ENCODE measurements around the gene JAZF1. TPM values are rescaled to one million over a fixed set of nuclear protein-coding genes. Genes with fewer than 3 reads are reported as not detected.

Gene JAZF1
- total RNA-seq, 1 donor from 2014 or later, result 0.96 TPM

DNA sequence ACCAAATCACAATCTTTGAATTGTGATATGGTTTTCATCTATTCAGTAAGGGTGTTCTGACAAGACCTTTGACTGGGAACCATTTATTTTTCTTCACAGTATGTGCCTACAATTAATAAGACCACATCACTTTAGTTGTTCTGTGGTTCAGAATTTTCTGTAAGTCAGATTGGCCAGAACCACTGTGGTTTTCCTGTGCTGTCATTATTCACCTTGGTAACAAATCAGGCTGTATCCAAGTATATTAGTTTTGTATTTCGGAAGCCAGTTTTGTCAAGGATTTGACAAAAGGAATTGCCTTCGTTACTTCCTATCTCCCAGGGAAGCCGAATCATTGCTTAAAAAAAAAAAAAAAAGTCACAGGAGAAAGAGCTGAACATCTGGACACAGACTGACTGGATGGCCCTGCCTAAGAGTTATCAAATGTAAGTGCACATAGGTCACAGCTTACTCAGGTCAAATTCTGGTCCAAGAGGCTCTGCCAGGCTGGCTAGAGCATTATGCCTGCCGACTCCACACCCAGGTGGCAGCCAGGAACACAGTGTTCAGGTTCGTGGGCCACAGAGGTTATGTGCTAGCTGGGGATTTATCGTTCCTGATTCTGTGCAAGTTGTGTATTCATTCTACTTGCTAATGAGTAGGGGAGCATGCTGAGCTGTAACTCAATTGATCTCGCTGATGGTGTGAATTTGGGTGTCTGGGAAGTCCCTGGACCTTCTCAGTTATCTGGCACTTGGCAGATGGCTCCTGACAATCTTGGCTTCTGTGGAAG, 175.3 kb downstream of the JAZF1 start:
- DNase-seq (ENCODE audit: low read depth), result no peak
- Histone ChIP-seq H3K27me3 (ENCODE audit: control insufficient read depth, insufficient read depth, low read length) (no peaks in the 10 kb centered on the region), H3K4me3 (ENCODE audit: low read depth, low read length) (no peak overlapping the region), H3K36me3 (ENCODE audit: control insufficient read depth, insufficient read depth, low read length) (no peaks in the 10 kb centered on the region)
- no peak for TF ChIP-seq CTCF (IDR thresholded peaks at IDR 0.05; ENCODE audit: insufficient read depth, low read length, poor library complexity, severe bottlenecking)

DNA sequence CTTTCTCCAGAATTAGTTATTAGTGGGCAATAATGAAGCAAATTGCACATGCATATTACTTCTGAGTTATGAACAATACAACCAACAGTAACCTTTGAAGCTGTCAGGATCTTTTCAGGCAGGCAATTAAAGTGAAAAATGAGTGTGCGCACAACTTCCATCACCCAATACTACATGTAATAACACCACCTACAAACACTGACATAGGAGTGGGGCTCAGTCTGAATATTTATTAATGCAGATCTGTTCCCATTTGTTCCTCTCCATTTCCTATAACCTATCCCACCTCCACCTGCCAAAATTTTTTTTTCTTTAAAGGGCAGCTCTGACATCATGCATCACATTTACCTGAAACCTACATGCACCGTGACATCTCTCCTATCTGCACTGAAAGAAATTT, 177.2 kb downstream of the JAZF1 start:
- Histone ChIP-seq H3K27me3 (ENCODE audit: control insufficient read depth, insufficient read depth, low read length) (no peaks in the 10 kb centered on the region), H3K4me3 (ENCODE audit: low read depth, low read length) (no peak overlapping the region), H3K36me3 (ENCODE audit: control insufficient read depth, insufficient read depth, low read length) (no peaks in the 10 kb centered on the region)
- TF ChIP-seq CTCF (IDR thresholded peaks at IDR 0.05; ENCODE audit: insufficient read depth, low read length, poor library complexity, severe bottlenecking), result no peak
- DNase-seq (ENCODE audit: low read depth), result no peak

DNA sequence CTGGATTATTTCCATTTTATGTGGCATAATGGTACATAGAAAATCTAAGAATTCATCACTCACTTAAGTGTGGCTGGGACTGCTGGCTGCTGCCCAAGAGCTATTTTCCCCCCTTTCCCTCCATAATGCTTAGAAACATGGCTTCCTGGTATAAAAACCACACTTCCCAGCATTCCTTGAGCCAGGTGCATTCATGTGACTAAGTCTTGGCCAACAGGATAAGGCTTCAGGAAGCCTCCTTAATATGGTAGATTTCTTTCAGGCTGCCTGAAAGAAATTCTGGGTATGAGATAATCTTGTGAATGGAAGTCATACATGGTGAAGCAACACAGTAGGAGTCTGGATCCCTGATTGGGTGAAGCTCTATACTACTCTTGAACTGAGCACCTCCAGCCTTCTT, 178.0 kb downstream of the JAZF1 start:
- H3K36me3 ChIP-seq (ENCODE audit: control insufficient read depth, insufficient read depth, low read length), result no peaks in the 10 kb centered on the region
- no peaks in the 10 kb centered on the region for H3K27me3 ChIP-seq (ENCODE audit: control insufficient read depth, insufficient read depth, low read length)
- no peak overlapping the region for H3K4me3 ChIP-seq (ENCODE audit: low read depth, low read length)
- no peak for DNase-seq (ENCODE audit: low read depth)
- no peak for TF ChIP-seq CTCF (IDR thresholded peaks at IDR 0.05; ENCODE audit: insufficient read depth, low read length, poor library complexity, severe bottlenecking)

- no peak for TF ChIP-seq CTCF (IDR thresholded peaks at IDR 0.05; ENCODE audit: insufficient read depth, low read length, poor library complexity, severe bottlenecking)
- no peak for DNase-seq (ENCODE audit: low read depth)
- Histone ChIP-seq H3K27me3 (ENCODE audit: control insufficient read depth, insufficient read depth, low read length) (no peaks in the 10 kb centered on the region), H3K4me3 (ENCODE audit: low read depth, low read length) (no peak overlapping the region), H3K36me3 (ENCODE audit: control insufficient read depth, insufficient read depth, low read length) (no peaks in the 10 kb centered on the region)
These were observed 178.7 kb downstream of the JAZF1 start for GRCh38 chr7:28001896-28002295.

- DNase-seq (ENCODE audit: low read depth), result no peak
- H3K27me3 ChIP-seq (ENCODE audit: control insufficient read depth, insufficient read depth, low read length), result no peaks in the 10 kb centered on the region
- H3K36me3 ChIP-seq (ENCODE audit: control insufficient read depth, insufficient read depth, low read length), result no peaks in the 10 kb centered on the region
- TF ChIP-seq CTCF (IDR thresholded peaks at IDR 0.05; ENCODE audit: insufficient read depth, low read length, poor library complexity, severe bottlenecking), result no peak
- no peak overlapping the region for H3K4me3 ChIP-seq (ENCODE audit: low read depth, low read length)
These were observed 180.8 kb downstream of the JAZF1 start for GRCh38 chr7:27999829-28000228.

DNA sequence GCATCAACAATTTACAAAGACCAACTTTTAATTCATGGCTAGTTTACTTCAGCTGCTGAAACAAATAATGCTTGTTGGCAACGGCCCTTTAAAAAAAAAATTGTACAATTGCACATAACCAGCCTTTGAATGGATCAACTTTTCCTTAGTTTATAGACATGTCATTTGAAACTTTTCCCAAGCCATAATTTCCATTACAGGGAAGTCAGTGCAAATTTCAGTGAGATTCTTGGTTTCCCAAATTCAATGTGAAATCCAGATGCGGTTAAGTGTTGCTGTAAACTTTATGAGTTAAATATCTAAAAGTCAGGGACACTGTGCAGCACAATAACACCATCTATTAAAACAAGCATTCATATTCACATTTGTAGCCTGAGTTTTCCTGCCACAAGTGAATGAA, 182.2 kb downstream of the JAZF1 start:
- no peak for TF ChIP-seq CTCF (IDR thresholded peaks at IDR 0.05; ENCODE audit: insufficient read depth, low read length, poor library complexity, severe bottlenecking)
- DNase-seq (ENCODE audit: low read depth), result no peak
- H3K36me3 ChIP-seq (ENCODE audit: control insufficient read depth, insufficient read depth, low read length), result no peaks in the 10 kb centered on the region
- no peak overlapping the region for H3K4me3 ChIP-seq (ENCODE audit: low read depth, low read length)
- H3K27me3 ChIP-seq (ENCODE audit: control insufficient read depth, insufficient read depth, low read length), result no peaks in the 10 kb centered on the region
